RWPE2 (cell line): Measurements from ENCODE around the gene JAZF1.
A peak's percentile ranks its signal among the peaks of the same experiment; 100 is the strongest.

Experiments used
- ATAC-seq: fragments of 200-7000 bp; cut with Tn5 transposase; 3 replicates; pipeline ENCODE4 v1.9.1; 2021; ENCODE audit warnings: low read depth
- DNase-seq: peaks from one replicate; pipeline ENCODE4 v3.0.0-alpha.2; 2020; ENCODE audit warnings: low spot score
- H3K27ac ChIP-seq: fragments of 450-650 bp; 2 replicates; pipeline ENCODE4 v1.5.1; 2017; ENCODE audit warnings: mild to moderate bottlenecking; ENCODE audit not compliant: poor library complexity, severe bottlenecking
- H3K27me3 ChIP-seq: fragments of 250-450 bp; sonication (Bioruptor Pico); 2 replicates; pipeline ENCODE4 v1.5.1; 2021; ENCODE audit warnings: mild to moderate bottlenecking, moderate library complexity; ENCODE audit not compliant: insufficient read depth, poor library complexity, severe bottlenecking
- H3K36me3 ChIP-seq: fragments of 250-450 bp; sonication (Bioruptor Pico); 2 replicates; pipeline ENCODE4 v1.5.1; 2020; ENCODE audit warnings: low read depth, mild to moderate bottlenecking, moderate library complexity
- H3K4me1 ChIP-seq: fragments of 250-450 bp; sonication (Bioruptor Pico); 2 replicates; pipeline ENCODE4 v1.5.1; 2021; ENCODE audit warnings: mild to moderate bottlenecking, moderate library complexity; ENCODE audit not compliant: insufficient read depth, poor library complexity, severe bottlenecking
- H3K4me3 ChIP-seq: fragments of 250-450 bp; sonication (Bioruptor Pico); 2 replicates; pipeline ENCODE4 v1.5.1; 2021; ENCODE audit warnings: mild to moderate bottlenecking, moderate library complexity; ENCODE audit not compliant: severe bottlenecking
- H3K9me3 ChIP-seq: fragments of 250-450 bp; sonication (Bioruptor Pico); 2 replicates; pipeline ENCODE4 v1.5.1; 2021; ENCODE audit warnings: mild to moderate bottlenecking, moderate library complexity; ENCODE audit not compliant: severe bottlenecking
- CTCF ChIP-seq: fragments of 450-650 bp; IDR thresholded peaks from one replicate; pipeline ENCODE4 v1.5.1; 2017; ENCODE audit warnings: mild to moderate bottlenecking, moderate library complexity; ENCODE audit not compliant: poor library complexity, severe bottlenecking

Gene JAZF1

GRCh38 chr7:28174442-28174841 is 6.2 kb downstream of the JAZF1 start:
- no peak for DNase-seq
- no peak for ATAC-seq
- Histone ChIP-seq H3K4me1 (peaks cover 10% of the 10 kb centered on the region), H3K9me3 (no peaks in the 10 kb centered on the region), H3K27ac (no peak overlapping the region), H3K27me3 (no peaks in the 10 kb centered on the region), H3K4me3 (no peak overlapping the region), H3K36me3 (peaks cover 2% of the 10 kb centered on the region; the same call in 1 of the 2 replicates)
- TF ChIP-seq CTCF = no peak

- Histone ChIP-seq H3K36me3 (peaks cover 7% of the 10 kb centered on the region; the same call in 1 of the 2 replicates), H3K4me3 (no peak overlapping the region), H3K27me3 (no peaks in the 10 kb centered on the region), H3K9me3 (no peaks in the 10 kb centered on the region), H3K27ac (no peak overlapping the region), H3K4me1 (peaks cover 7% of the 10 kb centered on the region)
- TF ChIP-seq CTCF = no peak
- ATAC-seq (no peak), DNase-seq (no peak)
These were observed 7.1 kb downstream of the JAZF1 start for GRCh38 chr7:28173531-28173930.

GRCh38 chr7:28172958-28173357 is 7.6 kb downstream of the JAZF1 start:
- no peaks in the 10 kb centered on the region for H3K27me3 ChIP-seq
- no peak overlapping the region for H3K27ac ChIP-seq
- peaks cover 1% of the 10 kb centered on the region for H3K4me1 ChIP-seq
- H3K4me3 ChIP-seq = no peak overlapping the region
- TF ChIP-seq CTCF = no peak
- ATAC-seq (no peak), DNase-seq (no peak)
- H3K9me3 ChIP-seq = no peaks in the 10 kb centered on the region
- peaks cover 7% of the 10 kb centered on the region; the same call in 1 of the 2 replicates for H3K36me3 ChIP-seq

- peaks cover 7% of the 10 kb centered on the region; the same call in 1 of the 2 replicates for H3K36me3 ChIP-seq
- no peaks in the 10 kb centered on the region for H3K9me3 ChIP-seq
- TF ChIP-seq CTCF = no peak
- H3K4me1 ChIP-seq = peaks cover 15% of the 10 kb centered on the region
- H3K4me3 ChIP-seq = no peak overlapping the region
- H3K27me3 ChIP-seq = no peaks in the 10 kb centered on the region
- no peak for DNase-seq
- H3K27ac ChIP-seq = no peak overlapping the region
- ATAC-seq = no peak
These were observed 9.9 kb downstream of the JAZF1 start for GRCh38 chr7:28170701-28171100.

GRCh38 chr7:28169230-28169629 is 11.4 kb downstream of the JAZF1 start:
- no peak for TF ChIP-seq CTCF
- no peak overlapping the region for H3K27ac ChIP-seq
- DNase-seq = no peak
- no peaks in the 10 kb centered on the region for H3K9me3 ChIP-seq
- no peaks in the 10 kb centered on the region for H3K27me3 ChIP-seq
- ATAC-seq = peak; percentile 53; the same call in 1 of the 3 replicates
- H3K4me1 ChIP-seq = peaks cover 17% of the 10 kb centered on the region
- H3K36me3 ChIP-seq = peaks cover 7% of the 10 kb centered on the region; the same call in 1 of the 2 replicates
- no peak overlapping the region for H3K4me3 ChIP-seq
